Activated CD8-positive, alpha-beta memory T cell treated with anti-CD3 and anti-CD28 coated beads, Interleukin-2, amount 50 U/mL, for 1 hour (primary cell): ENCODE data around the gene PSTPIP1.
A peak's percentile ranks its signal among the peaks of the same experiment; 100 is the strongest.

Experiments
- DNase-seq: peaks from one replicate; pipeline ENCODE4 v3.0.0-alpha.2; 2020; ENCODE audit errors: extremely low read depth

PSTPIP1 gene

DNA sequence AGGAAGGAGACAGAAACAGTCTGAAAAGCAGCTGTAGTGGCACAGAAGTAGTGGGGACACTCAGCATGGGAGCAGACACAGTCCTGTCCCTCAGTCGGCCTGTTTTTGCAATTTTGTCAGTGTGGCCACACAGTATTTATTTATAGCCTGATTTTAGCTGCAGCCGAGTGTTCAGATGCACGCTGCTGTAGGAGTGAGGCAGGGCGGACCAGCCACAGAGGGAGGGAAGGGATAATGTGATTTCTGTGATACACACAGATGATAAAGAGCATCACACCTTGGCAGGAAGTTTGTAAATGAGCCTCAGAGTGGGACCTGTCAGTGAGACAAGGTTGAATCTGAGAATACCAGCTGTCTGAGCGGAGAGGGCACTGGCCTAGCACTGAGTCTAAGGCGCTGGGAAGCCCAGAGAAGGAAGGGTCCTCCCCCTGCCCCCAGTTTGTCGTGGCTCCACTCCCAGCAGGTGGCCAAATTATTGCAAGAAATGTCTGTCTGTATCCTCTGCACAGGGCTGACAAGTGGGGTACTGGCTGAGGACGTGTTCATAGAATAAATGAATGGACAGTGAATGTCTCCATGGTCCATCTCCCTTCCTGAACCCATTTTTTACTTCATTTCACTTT is 3.8 kb downstream of the PSTPIP1 start:
- no peak for DNase-seq

DNA sequence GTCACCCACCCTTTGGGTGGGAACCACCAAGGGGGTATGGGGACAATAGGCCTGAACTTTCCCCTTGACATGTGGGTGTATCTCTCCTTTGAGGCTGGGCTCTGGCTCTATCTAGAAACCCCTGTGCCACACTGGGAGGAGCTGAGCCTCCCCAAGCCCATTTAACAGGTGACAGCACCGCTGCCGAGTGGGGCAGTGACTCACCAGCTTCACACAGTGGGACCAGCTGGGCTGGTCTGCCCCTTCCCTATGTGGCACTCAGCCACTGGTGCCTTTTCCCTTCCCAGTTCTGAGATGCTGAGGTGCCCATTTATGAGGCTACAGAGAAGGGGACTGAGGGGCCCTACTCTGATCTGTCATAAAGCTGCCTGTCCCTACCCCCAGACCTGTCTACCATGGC is 5.1 kb downstream of the PSTPIP1 start:
- DNase-seq = no peak

GRCh38 chr15:77001351-77001750 is 6.4 kb downstream of the PSTPIP1 start:
- DNase-seq = no peak

GRCh38 chr15:77001966-77002365 is 7.0 kb downstream of the PSTPIP1 start:
- no peak for DNase-seq

- DNase-seq = no peak
Measured at GRCh38 chr15:77002436-77002835, 7.5 kb downstream of the PSTPIP1 start.

DNA sequence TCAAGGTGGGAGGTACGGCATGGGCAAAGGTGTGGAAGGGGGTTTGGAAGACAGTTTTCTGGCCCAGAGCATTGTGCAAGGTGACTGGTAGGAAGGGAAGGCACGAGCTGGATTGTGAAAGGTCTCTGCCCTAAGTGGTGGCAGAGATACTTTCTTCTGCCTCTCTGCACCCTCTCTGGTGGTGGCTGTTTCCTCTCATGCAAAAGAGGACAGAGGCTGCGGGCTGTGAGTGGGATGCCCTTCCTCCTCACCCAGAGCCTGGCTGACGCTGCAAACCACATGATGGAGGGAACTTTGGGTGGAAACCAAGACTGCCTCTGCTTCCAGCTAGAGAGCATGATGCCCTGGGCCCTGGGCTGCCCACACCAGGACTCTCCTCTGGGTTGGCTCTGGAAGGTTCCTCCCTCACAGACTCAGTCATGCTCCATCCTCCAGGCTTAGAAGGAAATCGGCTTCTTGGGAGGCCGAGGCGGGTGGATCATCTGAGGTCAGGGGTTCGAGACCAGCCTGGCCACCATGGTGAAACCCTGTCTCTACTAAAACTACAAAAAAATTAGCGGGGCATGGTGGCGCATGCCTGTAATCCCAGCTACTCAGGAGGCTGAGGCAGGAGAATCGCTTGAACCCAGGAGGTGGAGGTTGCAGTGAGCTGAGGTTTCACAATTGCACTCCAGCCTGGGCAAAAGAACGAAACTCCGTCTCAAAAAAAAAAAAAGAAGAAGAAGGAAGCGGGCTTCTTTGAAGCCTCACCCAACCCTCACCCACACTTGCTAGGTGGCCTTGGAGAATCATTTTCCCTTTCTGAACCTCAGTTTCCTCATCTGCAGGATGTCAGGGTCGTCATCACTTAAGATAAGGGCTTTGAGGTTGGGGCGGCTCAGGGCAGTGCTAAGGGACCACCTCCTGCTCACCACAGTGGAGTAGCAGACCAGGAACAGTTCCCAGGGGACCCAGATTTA is 8.3 kb downstream of the PSTPIP1 start:
- DNase-seq = peak; percentile 52

- no peak for DNase-seq
Measured at GRCh38 chr15:77004189-77004588, 9.3 kb downstream of the PSTPIP1 start.

DNA sequence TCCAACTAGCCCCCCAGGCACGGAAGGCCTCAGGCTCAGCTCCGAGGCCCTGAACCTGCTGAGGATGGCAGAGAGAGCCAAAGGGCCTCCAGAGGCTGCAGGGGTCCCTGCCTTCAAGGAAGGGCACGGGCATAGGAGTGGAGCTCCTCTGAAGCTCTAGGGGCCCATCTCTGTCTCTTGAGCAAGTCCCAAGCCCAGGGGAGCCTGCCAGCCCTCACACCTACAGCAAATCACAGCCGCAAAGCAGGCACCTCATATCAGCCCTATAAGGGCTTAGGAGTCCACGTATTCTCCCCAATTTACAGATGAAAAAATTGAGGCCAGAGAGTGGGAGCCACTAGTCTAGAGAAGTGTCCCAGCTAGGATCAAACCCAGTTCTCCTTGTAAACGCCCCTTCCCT is 14.2 kb downstream of the PSTPIP1 start:
- no peak for DNase-seq

DNA sequence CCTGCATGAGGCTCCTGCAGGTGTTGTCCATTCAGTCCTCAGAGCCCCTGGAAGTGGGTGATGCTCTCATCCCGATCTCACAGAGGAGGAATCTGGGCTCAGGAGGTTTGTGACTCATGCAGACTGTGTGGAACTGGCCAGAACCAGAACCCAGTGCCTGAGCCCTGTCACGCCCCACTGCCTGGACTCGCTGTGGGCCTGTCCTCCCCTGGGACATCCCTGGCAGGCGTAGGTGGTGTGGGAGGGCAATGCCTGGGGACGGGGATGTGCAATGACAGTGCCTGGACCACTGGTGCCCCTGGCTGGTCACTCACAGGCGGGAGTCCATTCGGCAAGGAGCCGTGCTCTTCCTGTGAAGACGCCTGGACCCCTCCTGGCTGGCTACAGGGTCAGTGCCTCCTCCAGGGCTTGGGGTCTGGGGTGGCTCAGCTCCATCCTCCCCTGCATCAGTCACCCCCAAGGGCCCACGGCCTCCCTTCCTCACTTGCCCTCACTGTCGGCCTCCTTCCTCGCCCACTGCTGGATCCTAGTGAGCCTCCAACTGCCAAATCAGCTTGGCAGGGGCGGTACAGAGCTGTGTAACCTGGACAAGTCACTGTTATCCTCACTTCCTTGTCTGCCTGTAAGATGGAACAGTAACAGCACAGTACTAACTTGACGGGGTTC is 14.9 kb downstream of the PSTPIP1 start:
- DNase-seq = no peak

GRCh38 chr15:77010312-77010686 is 15.4 kb downstream of the PSTPIP1 start:
- no peak for DNase-seq

- no peak for DNase-seq
Measured at GRCh38 chr15:77010857-77011256, 15.9 kb downstream of the PSTPIP1 start.

GRCh38 chr15:77012117-77012712 is 17.3 kb downstream of the PSTPIP1 start:
- no peak for DNase-seq

- DNase-seq = no peak
Measured at GRCh38 chr15:77012868-77013267, 17.9 kb downstream of the PSTPIP1 start.

DNA sequence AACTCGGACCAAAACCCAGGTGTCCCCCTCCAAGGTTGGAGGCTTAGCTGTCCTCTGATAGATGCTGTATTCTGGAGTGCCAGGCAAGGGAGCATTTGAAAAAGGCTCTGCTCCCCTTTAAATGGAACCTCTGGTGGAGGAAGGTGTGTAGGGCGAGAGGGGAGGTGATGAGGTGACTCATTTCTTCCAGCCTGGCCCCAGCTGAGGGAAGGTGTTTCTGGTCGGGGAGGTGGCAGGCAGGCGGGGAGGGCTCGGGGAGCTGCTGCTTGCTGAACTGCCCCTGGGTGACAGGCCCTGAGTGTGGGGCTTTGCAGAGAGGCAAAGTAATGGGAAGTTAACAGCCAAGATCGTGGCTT is 18.8 kb downstream of the PSTPIP1 start:
- DNase-seq = peak; percentile 85

DNA sequence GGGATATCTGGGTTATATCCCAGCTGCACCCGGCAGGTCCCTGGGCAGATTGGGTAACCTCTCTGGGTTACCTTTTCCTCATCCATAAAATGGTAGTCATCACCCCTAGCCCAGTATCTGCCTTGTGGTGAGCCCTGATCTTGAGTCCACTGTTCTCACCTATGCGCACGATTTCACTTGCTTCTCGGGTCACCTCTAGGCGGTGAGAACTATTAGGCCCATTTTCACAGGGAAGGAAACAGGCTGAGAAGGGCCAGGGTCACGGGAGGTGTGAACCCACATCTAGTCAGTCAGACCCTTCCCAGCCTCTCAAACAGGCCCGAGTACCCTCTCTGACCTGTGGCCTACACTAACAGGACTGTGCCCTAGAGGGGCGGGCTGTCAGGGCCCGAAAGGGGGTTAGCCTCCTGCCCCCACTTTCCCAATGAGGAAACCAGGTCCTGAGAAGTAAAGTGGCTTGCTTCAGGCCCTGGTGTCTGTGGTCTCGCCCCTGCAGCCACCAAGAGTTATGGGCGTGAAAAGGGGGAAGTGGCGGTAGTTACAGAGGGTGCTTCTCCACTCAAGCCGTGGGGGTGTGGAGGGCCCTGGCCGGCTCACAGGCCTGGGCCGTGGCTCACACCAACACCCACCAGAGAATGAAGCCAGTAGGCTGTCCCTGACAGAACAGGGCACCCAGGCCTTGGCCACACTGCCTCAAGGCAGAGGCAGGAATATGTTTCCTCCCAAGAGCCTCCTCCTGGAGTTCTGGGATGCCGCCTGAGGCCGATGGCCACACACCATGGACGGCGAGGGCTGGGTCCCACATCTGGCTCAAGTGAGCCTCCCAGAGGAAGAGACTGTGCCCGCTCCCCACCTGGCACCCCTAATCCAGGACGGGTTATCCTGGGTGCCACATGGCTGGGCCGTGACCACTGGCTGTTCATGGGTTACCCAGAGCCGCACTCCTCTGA is 19.5 kb downstream of the PSTPIP1 start:
- DNase-seq = no peak

DNA sequence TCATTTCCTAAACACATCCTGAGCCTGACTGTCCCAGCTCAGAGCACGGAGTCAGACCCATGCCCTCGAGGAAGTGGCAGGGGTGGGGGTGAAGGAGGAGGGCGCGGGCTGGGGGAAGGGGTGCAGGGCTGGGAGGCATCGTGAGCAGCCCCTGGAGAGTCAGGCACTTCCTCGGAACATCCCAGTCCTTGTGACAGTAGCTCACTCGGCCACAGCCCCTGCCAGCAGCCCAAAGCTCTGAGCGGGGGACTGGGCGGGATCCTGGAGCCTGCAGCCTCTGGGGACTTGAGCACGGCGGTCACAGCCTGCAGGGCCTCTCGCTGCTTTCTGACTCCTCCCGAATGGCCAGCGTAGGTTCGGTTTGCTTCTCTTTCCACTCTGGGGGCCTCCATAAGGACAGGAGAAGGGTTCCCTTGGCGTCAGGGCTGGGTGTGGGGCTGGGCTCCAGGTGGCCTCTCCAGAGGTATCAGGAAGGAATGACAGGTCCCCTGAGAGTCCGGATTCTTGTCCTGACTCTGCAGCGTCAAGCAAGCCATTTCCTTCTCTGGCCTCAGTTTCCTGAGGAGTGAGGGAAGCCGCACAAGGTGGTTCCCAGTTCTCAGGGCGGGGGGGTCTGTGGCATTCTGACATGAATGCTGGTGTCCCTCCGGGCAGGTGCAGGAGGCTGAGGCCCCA is 20.9 kb downstream of the PSTPIP1 start:
- no peak for DNase-seq

DNA sequence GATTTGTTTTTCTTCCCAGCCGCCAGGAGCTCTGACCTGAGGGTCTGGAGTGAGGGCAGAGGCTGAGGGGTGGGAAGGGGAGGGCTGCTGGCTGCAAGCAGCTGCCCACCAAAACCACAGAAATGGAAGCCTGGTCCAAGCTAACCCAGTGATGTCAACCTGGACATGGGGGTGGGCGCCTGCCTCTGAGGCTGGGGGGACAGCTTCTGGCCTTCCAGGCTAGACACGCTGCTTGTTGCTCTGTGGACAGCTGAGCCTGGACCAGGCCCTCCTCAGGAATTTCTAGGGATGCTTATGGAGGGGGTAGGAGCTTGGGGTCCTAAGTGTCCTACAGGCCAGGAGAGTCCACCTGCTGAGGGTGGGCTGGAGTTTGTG is 21.4 kb downstream of the PSTPIP1 start:
- DNase-seq = no peak

- DNase-seq = no peak
Measured at GRCh38 chr15:77017091-77017660, 22.2 kb downstream of the PSTPIP1 start.

DNA sequence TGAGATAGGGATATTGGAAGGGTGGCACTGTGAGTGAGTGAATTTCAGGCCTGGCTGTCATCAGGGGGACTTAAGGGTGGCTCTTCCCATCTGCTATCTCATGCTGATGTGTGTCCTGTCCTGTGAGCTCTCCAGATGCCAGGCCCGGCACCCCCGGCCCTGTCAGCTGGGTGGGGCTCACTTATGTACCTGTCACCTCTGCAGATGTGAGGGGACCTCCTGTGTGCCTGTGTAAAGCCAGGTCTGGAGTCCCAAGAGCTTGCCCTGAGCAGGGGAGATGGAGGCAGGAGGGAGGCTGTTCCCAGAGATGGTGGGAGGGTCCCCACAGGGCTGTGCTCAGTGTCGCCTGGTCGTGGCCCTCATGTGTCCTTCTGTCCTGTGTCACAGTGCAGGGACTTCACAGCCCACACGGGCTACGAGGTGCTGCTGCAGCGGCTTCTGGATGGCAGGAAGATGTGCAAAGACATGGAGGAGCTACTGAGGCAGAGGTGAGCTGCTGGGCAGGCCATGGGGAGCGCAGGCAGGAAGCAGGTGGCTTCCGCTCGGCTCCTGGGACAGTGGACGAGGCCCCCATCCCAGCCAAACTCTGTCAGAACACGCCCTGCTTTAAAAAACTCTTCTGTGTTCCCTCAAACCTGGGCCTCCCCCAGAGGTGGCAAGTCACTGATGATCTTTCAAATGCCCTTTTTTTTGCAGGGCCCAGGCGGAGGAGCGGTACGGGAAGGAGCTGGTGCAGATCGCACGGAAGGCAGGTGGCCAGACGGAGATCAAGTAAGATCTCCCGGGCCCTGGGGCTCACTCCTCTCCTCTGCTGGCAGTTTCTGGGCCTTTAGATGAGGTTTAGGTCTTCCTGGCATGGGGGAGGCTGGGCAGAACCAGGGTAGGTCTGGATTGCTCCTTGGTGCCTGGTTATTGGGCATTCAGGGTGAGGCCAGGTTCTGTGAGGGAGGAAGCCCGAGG is 23.1 kb downstream of the PSTPIP1 start:
- no peak for DNase-seq
